ENCODE measurements around the gene GSE1. TPM values are rescaled to one million over a fixed set of nuclear protein-coding genes. Genes with fewer than 3 reads are reported as not detected.
A peak's percentile ranks its signal among the peaks of the same experiment; 100 is the strongest.

The GSE1 gene
- total and polyA plus RNA-seq, 2 of the 13 experiments (the other 11 are each of a cell fraction or from before 2014, with no cell fraction given): 16.1 to 31.2 TPM

DNA sequence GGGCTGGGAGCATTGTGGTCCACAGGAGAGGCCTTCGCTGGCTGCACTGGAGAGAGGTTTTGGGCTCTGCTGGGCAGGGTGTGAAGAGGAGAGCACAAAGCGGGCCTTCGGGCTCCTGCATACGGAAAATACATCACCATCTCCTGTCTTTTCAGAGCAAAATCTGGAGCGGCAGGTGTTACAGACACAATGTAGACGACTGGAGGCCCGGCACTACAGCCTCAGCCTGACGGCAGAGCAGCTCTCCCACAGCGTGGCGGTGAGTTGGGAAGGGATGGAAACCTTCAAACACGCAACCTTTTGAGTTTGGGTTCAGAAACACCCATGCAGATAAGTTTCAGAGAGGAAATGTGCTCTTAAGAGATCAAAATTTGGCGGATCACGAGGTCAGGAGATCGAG lies 57.7 kb downstream of the GSE1 start (continued):
- no peak for TF ChIP-seq NR0B2 (CRISPR knock-in tag; IDR thresholded peaks at IDR 0.05)
- TF ChIP-seq CEBPB (IDR thresholded peaks at IDR 0.05; ENCODE audit: borderline replicate concordance, low read depth, low read length): no peak
- TF ChIP-seq ZNF784 (CRISPR knock-in tag; IDR thresholded peaks at IDR 0.05; ENCODE audit: borderline replicate concordance): no peak
- no peak for TF ChIP-seq FOSL2 (CRISPR knock-in tag; IDR thresholded peaks at IDR 0.05)
- TF ChIP-seq MEIS1 (CRISPR knock-in tag; IDR thresholded peaks at IDR 0.05; ENCODE audit: borderline replicate concordance): no peak
- TF ChIP-seq RBAK (CRISPR knock-in tag; IDR thresholded peaks at IDR 0.05): no peak

GRCh38 chr16:85673529-85674417 lies 60.7 kb downstream of the GSE1 start:
- Histone ChIP-seq H3K9ac (ENCODE audit: insufficient read depth, low read depth, low read length) (no peak overlapping the region), H3K79me2 (ENCODE audit: insufficient read depth, low read length) (no peaks in the 10 kb centered on the region), H3K27me3 (ENCODE audit: control insufficient read depth in 1 of 2, insufficient read depth in 2 of 2, low read length in 2 of 2) (no peaks in the 10 kb centered on the region), H3K4me2 (ENCODE audit: low read depth, low read length) (no peak overlapping the region), H2AFZ (ENCODE audit: low read length) (no peak overlapping the region), H3K4me3 (replicated peaks in 1 of 3; ENCODE audit: insufficient read depth in 1 of 3, low read depth in 2 of 3, low read length in 3 of 3) (no peak overlapping the region), H4K20me1 (ENCODE audit: insufficient read depth, low read length) (peaks cover 2% of the 10 kb centered on the region; the same call in 1 of the 2 replicates), H3K27ac (ENCODE audit: extremely low read length, insufficient read depth, low read length) (no peak overlapping the region), H3K36me3 (replicated peaks in 1 of 2; ENCODE audit: control insufficient read depth in 1 of 2, insufficient read depth in 2 of 2, low read length in 2 of 2) (peaks cover 39 to 89% of the 10 kb centered on the region in 2 experiments), H3K9me3 (ENCODE audit: low read length) (no peaks in the 10 kb centered on the region), H3K4me1 (ENCODE audit: insufficient read depth, low read length) (no peaks in the 10 kb centered on the region)
- 96% methylated on average over 16 of the region's 19 CpGs for WGBS (ENCODE audit: low lambda C conversion rate)
- intact Hi-C loops (cut with micrococcal nuclease; ENCODE audit: unreplicated experiment) (no loop called here), in situ Hi-C loops (cut with HindIII; ENCODE audit: extremely low pct_ligation_motif_present, low pct_unique_long_range_greater_than_20kb) (no loop called here)
- POLR2A ChIA-PET: no interaction called here
- ATAC-seq: no peak
- BruUV-seq (replicated peaks): no TSS peak
- no peak for FAIRE-seq
- CTCF ChIA-PET (ENCODE audit: low intra/inter-chr PET ratio, low total read pairs): no interaction called here
- DNase-seq (ENCODE audit: low spot score): no peak
- TF ChIP-seq ZNF556 (CRISPR knock-in tag; IDR thresholded peaks at IDR 0.05; ENCODE audit: borderline replicate concordance) (no peak), FOXK2 (IDR thresholded peaks at IDR 0.05) (no peak), MTA3 (CRISPR knock-in tag; IDR thresholded peaks at IDR 0.05) (no peak), TP53 (CRISPR knock-in tag; conservative IDR thresholded peaks at IDR 0.05) (no peak), ZNF674 (CRISPR knock-in tag; IDR thresholded peaks at IDR 0.05; ENCODE audit: low read depth) (no peak), ZNF891 (CRISPR knock-in tag; IDR thresholded peaks at IDR 0.05) (no peak), ZNF687 (CRISPR knock-in tag; IDR thresholded peaks at IDR 0.05) (0 out of 2 replicates have a peak, but pooled peaks have one; percentile 18), SSRP1 (CRISPR knock-in tag; IDR thresholded peaks at IDR 0.05) (no peak), ZNF451 (CRISPR knock-in tag; IDR thresholded peaks at IDR 0.05) (no peak), ZNF549 (CRISPR knock-in tag; IDR thresholded peaks at IDR 0.05) (no peak), ZNF83 (CRISPR knock-in tag; IDR thresholded peaks at IDR 0.05; ENCODE audit: borderline replicate concordance) (no peak)
